ENCODE results near the gene ERVFRD-1. TPM values are rescaled to one million over a fixed set of nuclear protein-coding genes. Genes with fewer than 3 reads are reported as not detected.

ERVFRD-1 gene
- total RNA-seq, 2 donors from 2014 or later = not detected

- DNase-seq (ENCODE audit: low spot score) (no peak), ATAC-seq (no peak)
- peaks cover 18 to 22% of the 10 kb centered on the region in 2 donors for H3K4me1 Mint-ChIP-seq (ENCODE audit: low read depth in 2 of 2)
- peaks cover 1% of the 10 kb centered on the region for H3K36me3 Mint-ChIP-seq
- no peak overlapping the region for H3K4me3 Mint-ChIP-seq
- no peak overlapping the region for H3K27ac Mint-ChIP-seq
- no peaks in the 10 kb centered on the region for H3K9me3 Mint-ChIP-seq
- no peaks in the 10 kb centered on the region for H3K27me3 Mint-ChIP-seq
These were observed 28.5 kb upstream of the ERVFRD-1 start for GRCh38 chr6:11140056-11140455.

- Mint-ChIP-seq H3K4me1 (ENCODE audit: low read depth in 2 of 2) (peaks cover 15 to 19% of the 10 kb centered on the region in 2 donors), H3K27me3 (no peaks in the 10 kb centered on the region), H3K27ac (no peak overlapping the region), H3K36me3 (peaks cover 6% of the 10 kb centered on the region), H3K4me3 (no peak overlapping the region), H3K9me3 (no peaks in the 10 kb centered on the region)
- ATAC-seq = no peak
- DNase-seq (ENCODE audit: low spot score) = no peak
These were observed 27.8 kb upstream of the ERVFRD-1 start for GRCh38 chr6:11139051-11139960.

- no peak overlapping the region for H3K27ac Mint-ChIP-seq
- no peak overlapping the region for H3K4me3 Mint-ChIP-seq
- ATAC-seq (no peak), DNase-seq (ENCODE audit: low spot score) (no peak)
- peaks cover 6% of the 10 kb centered on the region for H3K36me3 Mint-ChIP-seq
- no peaks in the 10 kb centered on the region for H3K27me3 Mint-ChIP-seq
- peaks cover 5 to 10% of the 10 kb centered on the region in 2 donors for H3K4me1 Mint-ChIP-seq (ENCODE audit: low read depth in 2 of 2)
- no peaks in the 10 kb centered on the region for H3K9me3 Mint-ChIP-seq
These were observed 25.3 kb upstream of the ERVFRD-1 start for GRCh38 chr6:11136809-11137208.

- no peaks in the 10 kb centered on the region for H3K9me3 Mint-ChIP-seq
- ATAC-seq (no peak), DNase-seq (ENCODE audit: low spot score) (no peak)
- H3K27me3 Mint-ChIP-seq = no peaks in the 10 kb centered on the region
- H3K4me1 Mint-ChIP-seq (ENCODE audit: low read depth in 2 of 2) = peaks cover 13 to 18% of the 10 kb centered on the region in 2 donors
- H3K4me3 Mint-ChIP-seq = no peak overlapping the region
- peaks cover 6% of the 10 kb centered on the region for H3K36me3 Mint-ChIP-seq
- H3K27ac Mint-ChIP-seq = no peak overlapping the region
These were observed 21.8 kb upstream of the ERVFRD-1 start for GRCh38 chr6:11133281-11133680.

- Mint-ChIP-seq H3K27ac (no peak overlapping the region), H3K27me3 (no peaks in the 10 kb centered on the region), H3K36me3 (peaks cover 6% of the 10 kb centered on the region), H3K4me3 (no peak overlapping the region), H3K4me1 (ENCODE audit: low read depth in 2 of 2) (peaks cover 15 to 18% of the 10 kb centered on the region in 2 donors), H3K9me3 (no peaks in the 10 kb centered on the region)
- ATAC-seq (no peak), DNase-seq (ENCODE audit: low spot score) (no peak)
These were observed 20.8 kb upstream of the ERVFRD-1 start for GRCh38 chr6:11132194-11132888.

- Mint-ChIP-seq H3K27ac (no peak overlapping the region), H3K27me3 (no peaks in the 10 kb centered on the region), H3K36me3 (peaks cover 6% of the 10 kb centered on the region), H3K9me3 (no peaks in the 10 kb centered on the region), H3K4me1 (ENCODE audit: low read depth in 2 of 2) (peaks cover 18 to 20% of the 10 kb centered on the region in 2 donors), H3K4me3 (no peak overlapping the region)
- DNase-seq (ENCODE audit: low spot score) (no peak), ATAC-seq (no peak)
These were observed 19.1 kb upstream of the ERVFRD-1 start for GRCh38 chr6:11130605-11131004.

- H3K27me3 Mint-ChIP-seq = no peaks in the 10 kb centered on the region
- ATAC-seq (no peak), DNase-seq (ENCODE audit: low spot score) (no peak)
- no peaks in the 10 kb centered on the region for H3K9me3 Mint-ChIP-seq
- no peak overlapping the region for H3K27ac Mint-ChIP-seq
- no peak overlapping the region for H3K4me3 Mint-ChIP-seq
- H3K4me1 Mint-ChIP-seq (ENCODE audit: low read depth in 2 of 2) = peaks cover 18 to 20% of the 10 kb centered on the region in 2 donors
- H3K36me3 Mint-ChIP-seq = peaks cover 4% of the 10 kb centered on the region
These were observed 18.5 kb upstream of the ERVFRD-1 start for GRCh38 chr6:11129908-11130565.

- ATAC-seq (no peak), DNase-seq (ENCODE audit: low spot score) (no peak)
- Mint-ChIP-seq H3K4me3 (no peak overlapping the region), H3K9me3 (no peaks in the 10 kb centered on the region), H3K27me3 (no peaks in the 10 kb centered on the region), H3K27ac (no peak overlapping the region), H3K4me1 (ENCODE audit: low read depth in 2 of 2) (peaks cover 18 to 26% of the 10 kb centered on the region in 2 donors), H3K36me3 (no peaks in the 10 kb centered on the region)
These were observed 17.1 kb upstream of the ERVFRD-1 start for GRCh38 chr6:11128608-11129007.

GRCh38 chr6:11126876-11127275 is 15.4 kb upstream of the ERVFRD-1 start:
- Mint-ChIP-seq H3K4me1 (ENCODE audit: low read depth in 2 of 2) (peaks cover 23 to 26% of the 10 kb centered on the region in 2 donors), H3K4me3 (no peak overlapping the region), H3K27me3 (no peaks in the 10 kb centered on the region), H3K27ac (no peak overlapping the region), H3K36me3 (no peaks in the 10 kb centered on the region), H3K9me3 (no peaks in the 10 kb centered on the region)
- no peak for ATAC-seq
- DNase-seq (ENCODE audit: low spot score) = no peak

- DNase-seq (ENCODE audit: low spot score) (no peak), ATAC-seq (no peak)
- Mint-ChIP-seq H3K4me3 (no peak overlapping the region), H3K4me1 (ENCODE audit: low read depth in 2 of 2) (peaks cover 22 to 24% of the 10 kb centered on the region in 2 donors), H3K36me3 (no peaks in the 10 kb centered on the region), H3K27ac (no peak overlapping the region), H3K27me3 (no peaks in the 10 kb centered on the region), H3K9me3 (no peaks in the 10 kb centered on the region)
These were observed 12.5 kb upstream of the ERVFRD-1 start for GRCh38 chr6:11123978-11124377.

GRCh38 chr6:11122380-11122779 is 10.9 kb upstream of the ERVFRD-1 start:
- no peak overlapping the region for H3K4me3 Mint-ChIP-seq
- DNase-seq (ENCODE audit: low spot score) (no peak), ATAC-seq (no peak)
- peaks cover 24 to 25% of the 10 kb centered on the region in 2 donors for H3K4me1 Mint-ChIP-seq (ENCODE audit: low read depth in 2 of 2)
- no peaks in the 10 kb centered on the region for H3K27me3 Mint-ChIP-seq
- H3K27ac Mint-ChIP-seq = no peak overlapping the region
- no peaks in the 10 kb centered on the region for H3K36me3 Mint-ChIP-seq
- no peaks in the 10 kb centered on the region for H3K9me3 Mint-ChIP-seq

- peaks cover 22 to 24% of the 10 kb centered on the region in 2 donors for H3K4me1 Mint-ChIP-seq (ENCODE audit: low read depth in 2 of 2)
- H3K4me3 Mint-ChIP-seq = no peak overlapping the region
- no peaks in the 10 kb centered on the region for H3K9me3 Mint-ChIP-seq
- no peak overlapping the region for H3K27ac Mint-ChIP-seq
- no peak for ATAC-seq
- no peak for DNase-seq (ENCODE audit: low spot score)
- no peaks in the 10 kb centered on the region for H3K27me3 Mint-ChIP-seq
- H3K36me3 Mint-ChIP-seq = no peaks in the 10 kb centered on the region
These were observed 10.3 kb upstream of the ERVFRD-1 start for GRCh38 chr6:11121851-11122250.

- Mint-ChIP-seq H3K27me3 (no peaks in the 10 kb centered on the region), H3K4me3 (no peak overlapping the region), H3K36me3 (no peaks in the 10 kb centered on the region), H3K4me1 (ENCODE audit: low read depth in 2 of 2) (peaks cover 24 to 27% of the 10 kb centered on the region in 2 donors), H3K27ac (no peak overlapping the region), H3K9me3 (no peaks in the 10 kb centered on the region)
- no peak for DNase-seq (ENCODE audit: low spot score)
- ATAC-seq = no peak
These were observed 8.9 kb upstream of the ERVFRD-1 start for GRCh38 chr6:11120271-11121005.
